Activated CD4-positive, alpha-beta T cell treated with anti-CD3 and anti-CD28 coated beads for 36 hours (primary cell): ENCODE results near the gene SEPTIN2. TPM values are rescaled to one million over a fixed set of nuclear protein-coding genes. Genes with fewer than 3 reads are reported as not detected.
"Not testable (repeated sequence)": the region's sequence is repeated elsewhere in the genome, so short reads cannot be mapped to it uniquely, and the experiment has no call there.

Experiments
- ATAC-seq: fragments of 200-7000 bp; cut with Tn5 transposase; one replicate; pipeline ENCODE4 v1.10.0; 2021; ENCODE audit warnings: mild to moderate bottlenecking, moderate library complexity
- CTCF ChIA-PET: fragments of 350-600 bp; sonication (Branson Sonifier 250); formaldehyde crosslinking; loops from one replicate; lab custom pipeline; 2021; ENCODE audit warnings: antibody characterized with exemption; lab: Charles Lee
- POLR2A ChIA-PET: fragments of 350-600 bp; sonication (Branson Sonifier 250); formaldehyde crosslinking; loops from one replicate; lab custom pipeline; 2021; ENCODE audit warnings: antibody characterized with exemption, inconsistent platforms; lab: Charles Lee
- DNase-seq: peaks from one replicate; pipeline ENCODE4 v3.0.0-alpha.2; 2020
- H3K27ac Mint-ChIP-seq: one replicate; pipeline ENCODE4 v1.8.0; 2021; ENCODE audit warnings: mixed read lengths
- H3K27me3 Mint-ChIP-seq: one replicate; pipeline ENCODE4 v1.8.0; 2021; ENCODE audit warnings: mixed read lengths
- H3K36me3 Mint-ChIP-seq: one replicate; pipeline ENCODE4 v1.8.0; 2021; ENCODE audit warnings: low read depth, mixed read lengths
- H3K4me1 Mint-ChIP-seq: one replicate; pipeline ENCODE4 v1.8.0; 2021; ENCODE audit warnings: mixed read lengths
- H3K4me3 Mint-ChIP-seq: one replicate; pipeline ENCODE4 v1.8.0; 2021; ENCODE audit warnings: mild to moderate bottlenecking, moderate library complexity, mixed read lengths
- H3K9me3 Mint-ChIP-seq: one replicate; pipeline ENCODE4 v1.8.0; 2021; ENCODE audit warnings: low read depth, mixed read lengths
- intact Hi-C, 2 experiments: fragments of 100-400 bp; cut with DNase I in 1 of 2; cut with micrococcal nuclease in 1 of 2; formaldehyde crosslinking; loops; one replicate each; pipeline versions ENCODE4 v1.14.2 to v1.15.1; 2022 to 2024; cut with DNase I, micrococcal nuclease
- total RNA-seq, 2 experiments: library from RNA; stranded (reverse); gene quantifications; one replicate each; pipeline ENCODE4 v1.2.3, GENCODE V29; 2021

Gene SEPTIN2
- total RNA-seq, 2 experiments from 2014 or later = 161 to 173 TPM

- Mint-ChIP-seq H3K27ac (no peak overlapping the region), H3K9me3 (no peaks in the 10 kb centered on the region), H3K4me1 (peaks cover 9% of the 10 kb centered on the region), H3K27me3 (no peaks in the 10 kb centered on the region), H3K4me3 (no peak overlapping the region), H3K36me3 (peaks cover 2% of the 10 kb centered on the region)
- ATAC-seq = no peak
- no peak for DNase-seq
- CTCF ChIA-PET = no interaction called here
- POLR2A ChIA-PET = no interaction called here
- intact Hi-C loops = no loop called here
Measured at GRCh38 chr2:241364781-241365180, 49.1 kb downstream of the SEPTIN2 start.

GRCh38 chr2:241366678-241367077 lies 51.0 kb downstream of the SEPTIN2 start:
- ATAC-seq (no peak), DNase-seq (no peak)
- H3K27me3 Mint-ChIP-seq = no peaks in the 10 kb centered on the region
- H3K9me3 Mint-ChIP-seq = no peaks in the 10 kb centered on the region
- H3K36me3 Mint-ChIP-seq = no peaks in the 10 kb centered on the region
- no peak overlapping the region for H3K4me3 Mint-ChIP-seq
- intact Hi-C loops = no loop called here
- ChIA-PET POLR2A (no interaction called here), CTCF (interaction anchor here (0.6 kb wide), 1 partner anchor 515 kb away, joined by 4 read pairs; no protein-coding TSS in a partner anchor)
- H3K4me1 Mint-ChIP-seq = peaks cover 4% of the 10 kb centered on the region
- H3K27ac Mint-ChIP-seq = no peak overlapping the region

- ATAC-seq = no peak
- no peak overlapping the region for H3K4me3 Mint-ChIP-seq
- no peaks in the 10 kb centered on the region for H3K27me3 Mint-ChIP-seq
- intact Hi-C loops = no loop called here
- H3K36me3 Mint-ChIP-seq = peaks cover 4% of the 10 kb centered on the region
- DNase-seq = no peak
- H3K27ac Mint-ChIP-seq = no peak overlapping the region
- no peaks in the 10 kb centered on the region for H3K9me3 Mint-ChIP-seq
- POLR2A ChIA-PET = no interaction called here
- peaks cover 4% of the 10 kb centered on the region for H3K4me1 Mint-ChIP-seq
- CTCF ChIA-PET = no interaction called here
Measured at GRCh38 chr2:241368643-241369042, 52.9 kb downstream of the SEPTIN2 start.

- intact Hi-C loops = no loop called here
- ChIA-PET POLR2A (interaction anchor here (0.8 kb wide), 1 partner anchor 14 kb away, joined by 3 read pairs; no protein-coding TSS in a partner anchor), CTCF (interaction anchor here (0.7 to 1.1 kb wide), 4 partner anchors 11 to 14 kb away, joined by 3 to 4 read pairs (median 3); no protein-coding TSS in a partner anchor)
- peaks cover 8% of the 10 kb centered on the region for H3K4me1 Mint-ChIP-seq
- H3K9me3 Mint-ChIP-seq = no peaks in the 10 kb centered on the region
- no peak overlapping the region for H3K27ac Mint-ChIP-seq
- no peak overlapping the region for H3K4me3 Mint-ChIP-seq
- ATAC-seq (no peak), DNase-seq (no peak)
- peaks cover 28% of the 10 kb centered on the region for H3K36me3 Mint-ChIP-seq
- H3K27me3 Mint-ChIP-seq = no peaks in the 10 kb centered on the region
Measured at GRCh38 chr2:241372361-241372992, 56.8 kb downstream of the SEPTIN2 start.

GRCh38 chr2:241373446-241373845 lies 57.7 kb downstream of the SEPTIN2 start:
- ATAC-seq = no peak
- POLR2A ChIA-PET = no interaction called here
- Mint-ChIP-seq H3K4me3 (no peak overlapping the region), H3K27ac (no peak overlapping the region), H3K27me3 (no peaks in the 10 kb centered on the region), H3K36me3 (peaks cover 28% of the 10 kb centered on the region), H3K4me1 (peaks cover 8% of the 10 kb centered on the region), H3K9me3 (no peaks in the 10 kb centered on the region)
- CTCF ChIA-PET = no interaction called here
- no peak for DNase-seq
- intact Hi-C loops = no loop called here

GRCh38 chr2:241373906-241374305 lies 58.2 kb downstream of the SEPTIN2 start:
- POLR2A ChIA-PET, H3K4me1 Mint-ChIP-seq, H3K27me3 Mint-ChIP-seq, DNase-seq, H3K4me3 Mint-ChIP-seq, H3K9me3 Mint-ChIP-seq, H3K27ac Mint-ChIP-seq, CTCF ChIA-PET, ATAC-seq, intact Hi-C loops: not testable (repeated sequence)
- H3K36me3 Mint-ChIP-seq = peaks cover 28% of the 10 kb centered on the region

- no peaks in the 10 kb centered on the region for H3K9me3 Mint-ChIP-seq
- intact Hi-C loops = no loop called here
- peaks cover 8% of the 10 kb centered on the region for H3K4me1 Mint-ChIP-seq
- H3K4me3 Mint-ChIP-seq = no peak overlapping the region
- H3K27ac Mint-ChIP-seq = no peak overlapping the region
- ChIA-PET CTCF (interaction anchor here (0.7 kb wide), 1 partner anchor 250 kb away, joined by 3 read pairs; no protein-coding TSS in a partner anchor), POLR2A (interaction anchor here (0.7 kb wide), 1 partner anchor 68 kb away, joined by 5 read pairs; no protein-coding TSS in a partner anchor)
- peaks cover 30% of the 10 kb centered on the region for H3K36me3 Mint-ChIP-seq
- H3K27me3 Mint-ChIP-seq = no peaks in the 10 kb centered on the region
- no peak for DNase-seq
- no peak for ATAC-seq
Measured at GRCh38 chr2:241375300-241375699, 59.6 kb downstream of the SEPTIN2 start.

- CTCF ChIA-PET = no interaction called here
- POLR2A ChIA-PET = no interaction called here
- Mint-ChIP-seq H3K4me1 (peaks cover 8% of the 10 kb centered on the region), H3K4me3 (no peak overlapping the region), H3K27me3 (no peaks in the 10 kb centered on the region), H3K27ac (no peak overlapping the region), H3K9me3 (no peaks in the 10 kb centered on the region), H3K36me3 (peaks cover 34% of the 10 kb centered on the region)
- DNase-seq (no peak), ATAC-seq (no peak)
- intact Hi-C loops = no loop called here
Measured at GRCh38 chr2:241376808-241377207, 61.1 kb downstream of the SEPTIN2 start.

GRCh38 chr2:241378816-241379215 lies 63.1 kb downstream of the SEPTIN2 start:
- intact Hi-C loops = no loop called here
- Mint-ChIP-seq H3K27me3 (no peaks in the 10 kb centered on the region), H3K4me3 (no peak overlapping the region), H3K36me3 (peaks cover 38% of the 10 kb centered on the region), H3K27ac (no peak overlapping the region), H3K4me1 (peaks cover 8% of the 10 kb centered on the region), H3K9me3 (no peaks in the 10 kb centered on the region)
- POLR2A ChIA-PET = interaction anchor here (0.5 kb wide), 1 partner anchor 21 kb away, joined by 4 read pairs; no protein-coding TSS in a partner anchor
- DNase-seq = no peak
- CTCF ChIA-PET = no interaction called here
- ATAC-seq = no peak

GRCh38 chr2:241379481-241380480 lies 64.1 kb downstream of the SEPTIN2 start:
- intact Hi-C loops = no loop called here
- ATAC-seq (no peak), DNase-seq (no peak)
- H3K4me3 Mint-ChIP-seq = no peak overlapping the region
- peaks cover 33% of the 10 kb centered on the region for H3K36me3 Mint-ChIP-seq
- H3K27ac Mint-ChIP-seq = no peak overlapping the region
- H3K4me1 Mint-ChIP-seq = peaks cover 8% of the 10 kb centered on the region
- no peaks in the 10 kb centered on the region for H3K27me3 Mint-ChIP-seq
- ChIA-PET CTCF (no interaction called here), POLR2A (no interaction called here)
- no peaks in the 10 kb centered on the region for H3K9me3 Mint-ChIP-seq

GRCh38 chr2:241381872-241382271 lies 66.1 kb downstream of the SEPTIN2 start:
- no peak overlapping the region for H3K4me3 Mint-ChIP-seq
- peaks cover 1% of the 10 kb centered on the region for H3K4me1 Mint-ChIP-seq
- no peak for ATAC-seq
- H3K36me3 Mint-ChIP-seq = peaks cover 19% of the 10 kb centered on the region
- ChIA-PET CTCF (no interaction called here), POLR2A (no interaction called here)
- no peak for DNase-seq
- H3K27ac Mint-ChIP-seq = no peak overlapping the region
- intact Hi-C loops = no loop called here
- no peaks in the 10 kb centered on the region for H3K27me3 Mint-ChIP-seq
- H3K9me3 Mint-ChIP-seq = no peaks in the 10 kb centered on the region
